Endothelial cell of umbilical vein (primary cell): Measurements from ENCODE around the gene DENND1B. TPM values are rescaled to one million over a fixed set of nuclear protein-coding genes. Genes with fewer than 3 reads are reported as not detected.

Experiments
- BruUV-seq: library from RNA; stranded (reverse); fragments of 400-500 nt; replicated peaks from 2 replicates; lab custom pipeline; 2021; lab: Mats Ljungman, UMichigan
- CTCF ChIA-PET: fragments of 300-600, 350-600 bp; sonication (Branson Sonifier 250); formaldehyde crosslinking; loops from one replicate; lab custom pipeline; 2021; ENCODE audit warnings: antibody characterized with exemption, inconsistent platforms; lab: Charles Lee
- POLR2A ChIA-PET: fragments of 300-600, 350-600 bp; sonication (Branson Sonifier 250); formaldehyde crosslinking; loops from one replicate; lab custom pipeline; 2021; ENCODE audit warnings: antibody characterized with exemption, inconsistent platforms; lab: Charles Lee
- DNase-seq: peaks from one replicate; pipeline ENCODE4 v3.0.0-alpha.2; 2011; ENCODE audit warnings: low read depth, low spot score
- FAIRE-seq: peaks from 2 replicates; lab custom pipeline; 2011; peaks lifted over from hg19 to GRCh38; lab: Jason Lieb, UNC
- H2AFZ ChIP-seq: 2 replicates; pipeline ENCODE4 v1.6.0; 2012; ENCODE audit warnings: low read depth, low read length, control low read depth, inconsistent platforms
- H3K27ac ChIP-seq: 2 replicates; pipeline ENCODE4 v1.5.1; 2011; ENCODE audit warnings: low read depth, mild to moderate bottlenecking, control low read depth, low read length, moderate library complexity; ENCODE audit not compliant: insufficient read depth
- H3K27me3 ChIP-seq, 2 experiments: 2 replicates each; pipeline versions ENCODE4 v1.6.0 to v1.6.1; 2011; ENCODE audit warnings: low read length in 2 of 2, mixed read lengths in 1 of 2; ENCODE audit not compliant: control insufficient read depth in 2 of 2, insufficient read depth in 2 of 2
- H3K36me3 ChIP-seq, 2 experiments: 2 replicates in 1 of 2; 3 replicates in 1 of 2; pipeline ENCODE4 v1.5.1; 2011; ENCODE audit warnings: low read length in 2 of 2, mild to moderate bottlenecking in 1 of 2, moderate library complexity in 1 of 2; ENCODE audit not compliant: control insufficient read depth in 2 of 2, insufficient read depth in 2 of 2; ENCODE audit errors: extremely low read depth in 1 of 2
- H3K4me1 ChIP-seq: 3 replicates; pipeline ENCODE4 v1.5.1; 2011; ENCODE audit warnings: mild to moderate bottlenecking, low read length; ENCODE audit not compliant: control insufficient read depth, insufficient read depth; ENCODE audit errors: extremely low read depth
- H3K4me2 ChIP-seq: 2 replicates; pipeline ENCODE4 v1.6.1; 2011; ENCODE audit warnings: low read length, control low read depth, mixed read lengths; ENCODE audit not compliant: insufficient read depth
- H3K4me3 ChIP-seq, 3 experiments: fragments of 200-600 bp in 1 of 3; sonication (generic), shearing (Covaris generic) in 1 of 3; replicated peaks in 1 of 3; 2 replicates each; pipeline ENCODE4 v1.5.1; 2011 to 2016; ENCODE audit warnings: control low read depth in 3 of 3, low read length in 3 of 3, mild to moderate bottlenecking in 2 of 3, inconsistent platforms in 1 of 3, low read depth in 1 of 3, moderate library complexity in 1 of 3; ENCODE audit not compliant: insufficient read depth in 1 of 3
- H3K79me2 ChIP-seq: 2 replicates; pipeline ENCODE4 v1.6.0; 2012; ENCODE audit warnings: low read length, inconsistent platforms; ENCODE audit not compliant: control insufficient read depth, insufficient read depth
- H3K9ac ChIP-seq: replicated peaks from 2 replicates; pipeline ENCODE3; 2011; ENCODE audit warnings: low read length, control low read depth; ENCODE audit not compliant: insufficient read depth; ENCODE audit errors: extremely low read depth
- H3K9me1 ChIP-seq: replicated peaks from 3 replicates; pipeline ENCODE4 v1.6.0; 2011; ENCODE audit warnings: mild to moderate bottlenecking, low read length; ENCODE audit not compliant: control insufficient read depth, insufficient read depth; ENCODE audit errors: extremely low read depth
- H3K9me3 ChIP-seq: replicated peaks from 2 replicates; pipeline ENCODE4 v1.5.1; 2012; ENCODE audit warnings: low read length, inconsistent platforms; ENCODE audit not compliant: control insufficient read depth, insufficient read depth
- H4K20me1 ChIP-seq: replicated peaks from 2 replicates; pipeline ENCODE3; 2011; ENCODE audit warnings: mild to moderate bottlenecking, low read length; ENCODE audit not compliant: control insufficient read depth, insufficient read depth; ENCODE audit errors: extremely low read depth
- CTCF ChIP-seq, 2 donors: IDR thresholded peaks; 1 replicate in 1 of 2; 2 replicates in 1 of 2; pipeline ENCODE4 v1.5.1; 2011; ENCODE audit warnings: low read length in 2 of 2, mild to moderate bottlenecking in 2 of 2, moderate library complexity in 2 of 2, control low read depth in 1 of 2, inconsistent platforms in 1 of 2, low read depth in 1 of 2; ENCODE audit not compliant: insufficient read depth in 1 of 2; ENCODE audit errors: extremely low read depth in 1 of 2
- GATA2 ChIP-seq: IDR thresholded peaks from 2 replicates; pipeline ENCODE4 v1.7.0; 2011; ENCODE audit warnings: low read depth, mild to moderate bottlenecking, moderate library complexity, mixed read lengths, low read length; ENCODE audit not compliant: insufficient read length, insufficient read depth
- JUN ChIP-seq: IDR thresholded peaks from 2 replicates; pipeline ENCODE4 v1.6.1; 2011; ENCODE audit warnings: borderline replicate concordance, low read depth; ENCODE audit not compliant: insufficient read length, insufficient read depth
- MYC ChIP-seq: IDR thresholded peaks from one replicate; pipeline ENCODE4 v1.6.1; 2011; ENCODE audit warnings: mild to moderate bottlenecking, low read depth, low read length
- dilution Hi-C: fragments of 300-500 bp; cut with MboI; formaldehyde crosslinking; loops from one replicate; pipeline ENCODE4 v1.15.0; 2019; ENCODE audit warnings: low sequenced_read_pairs; ENCODE audit not compliant: extremely low pct_ligation_motif_present
- intact Hi-C: fragments of 100-400 bp; cut with micrococcal nuclease; formaldehyde crosslinking; loops from one replicate; pipeline ENCODE4 v1.10.0; 2022
- polyA plus RNA-seq, 4 experiments: library from polyadenylated mRNA; depleted of rRNA in 3 of 4; stranded (reverse) in 3 of 4; unstranded in 1 of 4; fragments of >200 nt; gene quantifications; 2 replicates each; pipeline versions ENCODE4 v1.2.1 to v1.2.3, GENCODE V29; 2011 to 2012; ENCODE audit warnings: missing spikeins in 1 of 4
- total RNA-seq: library from RNA; stranded (reverse); gene quantifications from 2 replicates; pipeline ENCODE4 v1.2.3, GENCODE V29; 2021

The DENND1B gene
- total and polyA plus RNA-seq, 2 donors (not counting 3 experiments of a cell fraction or from before 2014, with no cell fraction given): 0.97 to 3.3 TPM

GRCh38 chr1:197677313-197677712 is 98.0 kb downstream of the DENND1B start:
- no peak for FAIRE-seq
- dilution Hi-C loops: no loop called here
- no TSS peak for BruUV-seq

More at GRCh38 chr1:197677313-197677712, 98.0 kb downstream of the DENND1B start:
- ChIA-PET CTCF (no interaction called here), POLR2A (no interaction called here)
- no peaks in the 10 kb centered on the region for H3K36me3 ChIP-seq
- TF ChIP-seq CTCF (IDR thresholded peaks at IDR 0.05; ENCODE audit: extremely low read depth in 1 of 2, insufficient read depth in 1 of 2, low read depth in 1 of 2, low read length in 2 of 2): no peak
- no peak for TF ChIP-seq GATA2
- no peak for TF ChIP-seq JUN
- no peak for TF ChIP-seq MYC
- no peaks in the 10 kb centered on the region for H3K9me1 ChIP-seq
- H3K9ac ChIP-seq: no peak overlapping the region
- H3K9me3 ChIP-seq: no peaks in the 10 kb centered on the region
- H3K27me3 ChIP-seq: no peaks in the 10 kb centered on the region
- no peaks in the 10 kb centered on the region for H3K79me2 ChIP-seq
- H3K4me1 ChIP-seq: no peaks in the 10 kb centered on the region
- no peak overlapping the region for H3K4me3 ChIP-seq
- H3K27ac ChIP-seq: no peak overlapping the region
- no peak for DNase-seq
- intact Hi-C loops: no loop called here
- no peak overlapping the region for H3K4me2 ChIP-seq
- H2AFZ ChIP-seq: no peak overlapping the region
- H4K20me1 ChIP-seq: no peaks in the 10 kb centered on the region
